Putamen (tissue), 1 donor: ENCODE results near the gene CCDC198.

Experiments
- DNase-seq: peaks from one replicate; pipeline ENCODE4 v3.0.0-alpha.2; 2016; ENCODE audit warnings: low spot score

CCDC198 gene

GRCh38 chr14:57493467-57494181 lies at the start of gene CCDC198:
TSS of gene CCDC198 (minus strand) at chr14:57493857. CDS start at chr14:57493715, 142 bp downstream.
- no peak for DNase-seq

GRCh38 chr14:57533214-57533613 lies 39.6 kb upstream of the CCDC198 start:
- peak; percentile 17 for DNase-seq

- DNase-seq = no peak
Observed at GRCh38 chr14:57530571-57530970, 36.9 kb upstream of the CCDC198 start.

- DNase-seq = no peak
Observed at GRCh38 chr14:57526942-57527341, 33.3 kb upstream of the CCDC198 start.

- DNase-seq = no peak
Observed at GRCh38 chr14:57519043-57519442, 25.4 kb upstream of the CCDC198 start.

- DNase-seq = no peak
Observed at GRCh38 chr14:57512220-57512619, 18.6 kb upstream of the CCDC198 start.

GRCh38 chr14:57508756-57509155 lies 15.1 kb upstream of the CCDC198 start:
- DNase-seq = no peak

- DNase-seq = no peak
Observed at GRCh38 chr14:57502586-57503254, 9.1 kb upstream of the CCDC198 start.

- DNase-seq = no peak
Observed at GRCh38 chr14:57501039-57501557, 7.4 kb upstream of the CCDC198 start.

GRCh38 chr14:57498659-57499058 lies 5.0 kb upstream of the CCDC198 start:
- no peak for DNase-seq

GRCh38 chr14:57498035-57498434 lies 4.4 kb upstream of the CCDC198 start:
- no peak for DNase-seq

- DNase-seq = no peak
Observed at GRCh38 chr14:57495416-57495815, 1.8 kb upstream of the CCDC198 start.

- no peak for DNase-seq
Observed at GRCh38 chr14:57492859-57493258, 798 bp downstream of the CCDC198 start.

- DNase-seq = no peak
Observed at GRCh38 chr14:57491640-57492039, 2.0 kb downstream of the CCDC198 start.

GRCh38 chr14:57487771-57488170 lies 5.9 kb downstream of the CCDC198 start:
- DNase-seq = no peak

- DNase-seq = peak; percentile 36
Observed at GRCh38 chr14:57486767-57487379, 6.8 kb downstream of the CCDC198 start.

- no peak for DNase-seq
Observed at GRCh38 chr14:57485635-57486034, 8.0 kb downstream of the CCDC198 start.

GRCh38 chr14:57482120-57482519 lies 11.5 kb downstream of the CCDC198 start:
- no peak for DNase-seq

GRCh38 chr14:57480051-57480450 lies 13.6 kb downstream of the CCDC198 start:
- DNase-seq = no peak

GRCh38 chr14:57479197-57479596 lies 14.5 kb downstream of the CCDC198 start:
- no peak for DNase-seq

GRCh38 chr14:57478050-57478449 lies 15.6 kb downstream of the CCDC198 start:
- DNase-seq = no peak

GRCh38 chr14:57470909-57471308 lies 22.7 kb downstream of the CCDC198 start:
- DNase-seq = no peak
